ENCODE results near the gene DMPK. TPM values are rescaled to one million over a fixed set of nuclear protein-coding genes. Genes with fewer than 3 reads are reported as not detected.

Gene DMPK
- polyA plus RNA-seq, 1 of the 3 experiments (the other 2 are of a cell fraction) = 92.2 TPM

GRCh38 chr19:45739498-45740439, 42.5 kb downstream of the DMPK start:
- Histone ChIP-seq H3K9me2 (no peaks in the 10 kb centered on the region), H3K9ac (no peak overlapping the region), H3K27ac (ENCODE audit: low read depth in 2 of 2, low read length in 1 of 2) (no peak overlapping the region), H3K4me1 (ENCODE audit: control insufficient read depth in 1 of 2, insufficient read depth in 2 of 2, low read depth in 1 of 2, low read length in 1 of 2) (no peaks in the 10 kb centered on the region), H4K20me1 (ENCODE audit: insufficient read depth) (no peaks in the 10 kb centered on the region), H3K4me2 (no peak overlapping the region), H2AFZ (ENCODE audit: low read depth) (0 out of 2 replicates have a peak overlapping the region, but pooled peaks have one; percentile 41), H3F3A (replicated peaks; ENCODE audit: insufficient read depth) (no peaks in the 10 kb centered on the region), H3K79me2 (ENCODE audit: insufficient read depth) (no peaks in the 10 kb centered on the region), H3K4me3 (ENCODE audit: low read depth in 2 of 2, low read length in 1 of 2) (no peak overlapping the region), H3K36me3 (replicated peaks in 1 of 2; ENCODE audit: control insufficient read depth in 1 of 2, insufficient read depth in 2 of 2, low read length in 1 of 2) (no peaks in the 10 kb centered on the region), H3K27me3 (ENCODE audit: insufficient read depth) (no peaks in the 10 kb centered on the region; the same call in 1 of the 2 replicates), H3K9me3 (no peaks in the 10 kb centered on the region)
- ChIA-PET POLR2A (no interaction called here), CTCF (interaction anchor here (1.4 to 1.9 kb wide), 4 partner anchors 9 to 84 kb away, joined by 3 to 6 read pairs (median 4); partner anchors contain the start of gene FBXO46)
- DNase-seq = no peak
- WGBS (ENCODE audit: low lambda C conversion rate) = 84% methylated on average over 10 of the region's 10 CpGs
- TF ChIP-seq TEAD4 (IDR thresholded peaks at IDR 0.05; ENCODE audit: borderline replicate concordance, insufficient read depth) = no peak
- TF ChIP-seq TAF1 (IDR thresholded peaks at IDR 0.05; ENCODE audit: borderline replicate concordance, low read depth, low read length) = no peak
- TF ChIP-seq FOXJ3 (CRISPR knock-in tag; IDR thresholded peaks at IDR 0.05) = no peak
- no peak for TF ChIP-seq JUND (IDR thresholded peaks at IDR 0.05)
- TF ChIP-seq PBX3 (IDR thresholded peaks at IDR 0.05) = no peak
- TF ChIP-seq CHD2 (IDR thresholded peaks at IDR 0.05; ENCODE audit: low read length, partially characterized antibody) = no peak
- TF ChIP-seq RXRA (IDR thresholded peaks at IDR 0.05; ENCODE audit: borderline replicate concordance, low read depth) = no peak
- no peak for TF ChIP-seq POLR2AphosphoS5 (IDR thresholded peaks at IDR 0.05; ENCODE audit: low read depth, low read length)
- no peak for TF ChIP-seq ELF1 (IDR thresholded peaks at IDR 0.05)
- TF ChIP-seq TCF12 (IDR thresholded peaks at IDR 0.05) = no peak
- no peak for TF ChIP-seq MEF2A (IDR thresholded peaks at IDR 0.05; ENCODE audit: borderline replicate concordance, low read depth)
- no peak for TF ChIP-seq REST (IDR thresholded peaks at IDR 0.05; ENCODE audit: low read depth, low read length)
- no peak for TF ChIP-seq SIN3A (IDR thresholded peaks at IDR 0.05; ENCODE audit: borderline replicate concordance, low read depth, low read length)
- TF ChIP-seq RFX5 (IDR thresholded peaks at IDR 0.05; ENCODE audit: low read length) = no peak
